GM12878 (cell line): Measurements from ENCODE around the gene SNCB. TPM values are rescaled to one million over a fixed set of nuclear protein-coding genes. Genes with fewer than 3 reads are reported as not detected.

Experiments used
- ATAC-seq: fragments of 200-7000 bp; cut with Tn5 transposase; 3 replicates; pipeline ENCODE4 v1.9.1; 2020; ENCODE audit warnings: mild to moderate bottlenecking, moderate library complexity
- BruUV-seq: library from RNA; stranded (reverse); fragments of 400-500 nt; replicated peaks from 2 replicates; lab custom pipeline; 2021; lab: Mats Ljungman, UMichigan
- CTCF ChIA-PET: fragments of 300-600 bp; sonication (Branson Sonifier 250); formaldehyde crosslinking; extraction: SDS; loops from one replicate; lab custom pipeline; 2021; ENCODE audit warnings: inconsistent platforms; lab: Yijun Ruan, JAX
- POLR2A ChIA-PET: fragments of 350-600 bp; formaldehyde crosslinking; extraction: SDS; loops from one replicate; lab custom pipeline; 2021; ENCODE audit warnings: inconsistent platforms; lab: Charles Lee
- RAD21 ChIA-PET: fragments of 300-600 bp; sonication (Branson Sonifier 250); formaldehyde crosslinking; loops from one replicate; lab custom pipeline; 2023; ENCODE audit warnings: antibody characterized with exemption; ENCODE audit not compliant: unreplicated experiment; lab: Charles Lee
- SMC1A ChIA-PET: fragments of 300-600 bp; sonication (Branson Sonifier 250); formaldehyde crosslinking; loops from one replicate; lab custom pipeline; 2023; ENCODE audit not compliant: unreplicated experiment, uncharacterized antibody; lab: Charles Lee
- DNase-seq: peaks from one replicate; pipeline ENCODE4 v3.0.0-alpha.2; 2011; ENCODE audit warnings: low read depth, low spot score
- FAIRE-seq: peaks from 3 replicates; lab custom pipeline; 2011; peaks lifted over from hg19 to GRCh38; lab: Jason Lieb, UNC
- H2AFZ ChIP-seq: 2 replicates; pipeline ENCODE4 v1.6.0; 2011; ENCODE audit warnings: low read depth, low read length, control low read depth; ENCODE audit not compliant: control insufficient read depth
- H3K27ac ChIP-seq: 2 replicates; pipeline ENCODE4 v1.5.1; 2011; ENCODE audit warnings: control low read depth; ENCODE audit not compliant: control insufficient read depth, insufficient read depth
- H3K27me3 ChIP-seq, 2 experiments: replicated peaks in 1 of 2; 2 replicates each; pipeline versions ENCODE4 v1.6.0 to v1.6.1; 2011; ENCODE audit warnings: low read length in 1 of 2; ENCODE audit not compliant: control insufficient read depth in 2 of 2, insufficient read depth in 2 of 2
- H3K36me3 ChIP-seq, 2 experiments: 2 replicates each; pipeline ENCODE4 v1.5.1; 2011; ENCODE audit warnings: low read length in 1 of 2; ENCODE audit not compliant: control insufficient read depth in 2 of 2, insufficient read depth in 2 of 2
- H3K4me1 ChIP-seq: 2 replicates; pipeline ENCODE4 v1.6.1; 2011; ENCODE audit warnings: mild to moderate bottlenecking, low read length, moderate library complexity, mixed read lengths; ENCODE audit not compliant: control insufficient read depth, insufficient read depth
- H3K4me2 ChIP-seq: 2 replicates; pipeline ENCODE4 v1.6.0; 2011; ENCODE audit warnings: control low read depth; ENCODE audit not compliant: control insufficient read depth, insufficient read depth
- H3K4me3 ChIP-seq: fragments of 200-600 bp; sonication (generic); 2 replicates; pipeline ENCODE4 v1.5.1; 2016
- H3K79me2 ChIP-seq: 2 replicates; pipeline ENCODE4 v1.6.0; 2011; ENCODE audit warnings: low read length; ENCODE audit not compliant: control insufficient read depth, insufficient read depth
- H3K9ac ChIP-seq: 2 replicates; pipeline ENCODE4 v1.8.0; 2011; ENCODE audit warnings: low read length, control low read depth, mixed read lengths; ENCODE audit not compliant: control insufficient read depth, insufficient read depth
- H3K9me3 ChIP-seq: replicated peaks from 3 replicates; pipeline ENCODE4 v1.5.1; 2011; ENCODE audit warnings: mild to moderate bottlenecking, low read length; ENCODE audit not compliant: control insufficient read depth, insufficient read depth
- H4K20me1 ChIP-seq: 2 replicates; pipeline ENCODE4 v1.6.0; 2011; ENCODE audit not compliant: control insufficient read depth, insufficient read depth
- CBX5 ChIP-seq: sonication (generic); IDR thresholded peaks from 2 replicates; pipeline ENCODE4 v1.6.1; 2016; ENCODE audit warnings: low read depth, moderate library complexity, mild to moderate bottlenecking, inconsistent platforms
- CHD1 ChIP-seq: IDR thresholded peaks from 2 replicates; pipeline ENCODE4 v1.6.1; 2012; ENCODE audit warnings: low read depth, low read length, improper control_type of control experiment
- CHD2 ChIP-seq: IDR thresholded peaks from 2 replicates; pipeline ENCODE4 v1.6.1; 2011; ENCODE audit warnings: low read depth, low read length, improper control_type of control experiment, borderline replicate concordance
- CTCF ChIP-seq, 3 experiments: IDR thresholded peaks in 2 of 3; conservative IDR thresholded peaks in 1 of 3; 2 replicates each; pipeline ENCODE4 v1.5.1; 2011; ENCODE audit warnings: low read depth in 3 of 3, low read length in 3 of 3, mild to moderate bottlenecking in 3 of 3, control low read depth in 2 of 3, moderate library complexity in 2 of 3, inconsistent platforms in 1 of 3, mixed read lengths in 1 of 3; ENCODE audit not compliant: control insufficient read depth in 2 of 3, insufficient read depth in 1 of 3; ENCODE audit errors: extremely low read depth in 1 of 3
- ETV6 ChIP-seq, 2 experiments: fragments of 450-650 bp in 1 of 2; IDR thresholded peaks in 1 of 2; conservative IDR thresholded peaks in 1 of 2; 2 replicates each; pipeline ENCODE4 v1.6.1; 2014; ENCODE audit warnings: antibody characterized with exemption in 1 of 2, borderline replicate concordance in 1 of 2, low read depth in 1 of 2, mild to moderate bottlenecking in 1 of 2, moderate library complexity in 1 of 2
- HDAC2 ChIP-seq: fragments of 200-600 bp; sonication (generic); IDR thresholded peaks from 2 replicates; pipeline ENCODE4 v1.6.1; 2017
- HDGF ChIP-seq: fragments of 450-650 bp; IDR thresholded peaks from 2 replicates; pipeline ENCODE4 v1.6.1; 2016; ENCODE audit warnings: antibody characterized with exemption
- IKZF1 ChIP-seq: fragments of 450-650 bp; conservative IDR thresholded peaks from 2 replicates; pipeline ENCODE4 v1.6.1; 2017; ENCODE audit warnings: antibody characterized with exemption, mild to moderate bottlenecking
- IRF5 ChIP-seq: fragments of 450-650 bp; IDR thresholded peaks from 2 replicates; pipeline ENCODE4 v1.6.1; 2017; ENCODE audit warnings: borderline replicate concordance
- MXI1 ChIP-seq: fragments of 150-350 bp; IDR thresholded peaks from 2 replicates; pipeline ENCODE4 v1.6.1; 2011; ENCODE audit warnings: low read depth, mild to moderate bottlenecking, inconsistent platforms, low read length, improper control_type of control experiment
- NR2F1 ChIP-seq: fragments of 450-650 bp; conservative IDR thresholded peaks from 2 replicates; pipeline ENCODE4 v1.6.1; 2017; ENCODE audit warnings: mild to moderate bottlenecking
- POLR2AphosphoS5 ChIP-seq: IDR thresholded peaks from 2 replicates; pipeline ENCODE4 v1.6.1; 2011; ENCODE audit warnings: mild to moderate bottlenecking, low read length, inconsistent platforms
- REST ChIP-seq: IDR thresholded peaks from 2 replicates; pipeline ENCODE4 v1.6.1; 2012; ENCODE audit warnings: mild to moderate bottlenecking, low read depth, low read length
- SIX5 ChIP-seq: IDR thresholded peaks from 2 replicates; pipeline ENCODE4 v1.6.1; 2011; ENCODE audit warnings: mild to moderate bottlenecking, low read depth, low read length, moderate library complexity; ENCODE audit not compliant: severe bottlenecking
- SMAD1 ChIP-seq: fragments of 450-650 bp; IDR thresholded peaks from 2 replicates; pipeline ENCODE4 v1.6.1; 2018; ENCODE audit warnings: mild to moderate bottlenecking, low read depth; ENCODE audit not compliant: partially characterized antibody
- SMARCA5 ChIP-seq: fragments of 450-650 bp; IDR thresholded peaks from 2 replicates; pipeline ENCODE4 v1.6.1; 2017; ENCODE audit warnings: mild to moderate bottlenecking
- SP1 ChIP-seq: IDR thresholded peaks from one replicate; pipeline ENCODE4 v1.6.1; 2011; ENCODE audit warnings: low read depth, low read length
- STAT1 ChIP-seq: fragments of 450-650 bp; conservative IDR thresholded peaks from 2 replicates; pipeline ENCODE4 v1.6.1; 2014; ENCODE audit warnings: antibody characterized with exemption, mild to moderate bottlenecking
- SUZ12 ChIP-seq: fragments of 200-600 bp; sonication (generic); IDR thresholded peaks from one replicate; pipeline ENCODE4 v1.6.1; 2018; ENCODE audit warnings: antibody characterized with exemption, mild to moderate bottlenecking; ENCODE audit not compliant: unreplicated experiment
- TARDBP ChIP-seq: IDR thresholded peaks from 2 replicates; pipeline ENCODE4 v1.6.1; 2016; ENCODE audit warnings: borderline replicate concordance
- TCF3 ChIP-seq: IDR thresholded peaks from 2 replicates; pipeline ENCODE4 v1.6.1; 2012; ENCODE audit warnings: low read depth, mild to moderate bottlenecking, low read length, borderline replicate concordance; ENCODE audit not compliant: insufficient read depth
- WGBS: methylation state at CpG from one replicate; pipeline ENCODE4 v1.1.6; 2016; ENCODE audit warnings: low lambda C conversion rate; ENCODE audit not compliant: insufficient replicate concordance, insufficient coverage; ENCODE audit errors: missing lambda C conversion rate; 5-methylcytosine and 5-hydroxymethylcytosine counted together
- in situ Hi-C: fragments of 300-500 bp; cut with MboI; formaldehyde crosslinking; loops from 9 replicates; pipeline ENCODE4 v1.14.3; 2018; ENCODE audit warnings: mixed read lengths
- intact Hi-C: fragments of 100-400 bp; cut with micrococcal nuclease; formaldehyde crosslinking; loops from one replicate; pipeline ENCODE4 v1.14.2; 2022; ENCODE audit not compliant: unreplicated experiment
- polyA plus RNA-seq, 11 experiments: library from polyadenylated mRNA; depleted of rRNA in 4 of 11; unstranded in 6 of 11; stranded (reverse) in 5 of 11; fragments of >200 nt; fragmentation: Nextera tagmentation in 4 of 11; fragmentation: Illumina TruSeq in 1 of 11; extraction: Ambion mirVana in 4 of 11; extraction: Trizol in 1 of 11; gene quantifications; 1 replicate in 1 of 11; 2 replicates in 10 of 11; pipeline versions ENCODE4 v1.2.1 to v1.2.3, GENCODE V29; 2011 to 2016; ENCODE audit warnings: inconsistent platforms in 2 of 11, missing spikeins in 2 of 11, low read depth in 1 of 11
- total RNA-seq, 4 experiments: library from RNA; depleted of rRNA in 3 of 4; stranded (reverse); fragments of >200 nt in 3 of 4; fragmentation: Illumina TruSeq in 1 of 4; extraction: Trizol in 1 of 4; gene quantifications; 2 replicates each; pipeline versions ENCODE4 v1.2.1 to v1.2.3, GENCODE V29; 2013 to 2021

SNCB gene
- total and polyA plus RNA-seq, 10 of the 15 experiments (the other 5 are each of a cell fraction or from before 2014, with no cell fraction given), result 0.75 TPM; not detected in 9

- RAD21 ChIA-PET, result no interaction called here
- TF ChIP-seq CHD2 (no peak), HDGF (no peak), CTCF (IDR thresholded peaks at IDR 0.05 in 2 of 3, conservative IDR thresholded peaks at IDR 0.05 in 1 of 3; ENCODE audit: control insufficient read depth in 2 of 3, extremely low read depth in 1 of 3, insufficient read depth in 1 of 3, low read depth in 3 of 3, low read length in 3 of 3) (peak in 2 of 3 experiments; percentile 37 to 48; a peak in 4 of 6 replicates), CBX5 (no peak), TCF3 (no peak), REST (no peak), NR2F1 (no peak), SIX5 (no peak), SMARCA5 (no peak), TARDBP (no peak), POLR2AphosphoS5 (no peak), IRF5 (no peak), HDAC2 (no peak), SP1 (peak; percentile 30), ETV6 (conservative IDR thresholded peaks at IDR 0.05 in 1 of 2, IDR thresholded peaks at IDR 0.05 in 1 of 2; ENCODE audit: borderline replicate concordance in 1 of 2, low read depth in 1 of 2) (no peak), IKZF1 (no peak), SMAD1 (no peak), STAT1 (no peak), SUZ12 (no peak), MXI1 (no peak), CHD1 (no peak)
These were observed 11.1 kb downstream of the SNCB start for GRCh38 chr5:176619203-176619568.

More at GRCh38 chr5:176619203-176619568, 11.1 kb downstream of the SNCB start:
- DNase-seq (no peak), ATAC-seq (peak; percentile 98), FAIRE-seq (no peak)
- in situ Hi-C loops (no loop called here), intact Hi-C loops (loop anchor here (5.0 kb wide), 1 partner anchor 47 kb away; no protein-coding TSS in a partner anchor)
- H2AFZ ChIP-seq, result no peak overlapping the region
- CTCF ChIA-PET, result no interaction called here
- no peak overlapping the region for H3K9ac ChIP-seq
- no peak overlapping the region for H3K4me3 ChIP-seq
- POLR2A ChIA-PET, result no interaction called here
- no peak overlapping the region for H3K27ac ChIP-seq
- H3K27me3 ChIP-seq, result peaks cover 4 to 7% of the 10 kb centered on the region in 2 experiments
- SMC1A ChIA-PET, result no interaction called here
- H3K36me3 ChIP-seq, result no peaks in the 10 kb centered on the region
- H3K4me2 ChIP-seq, result no peak overlapping the region
- BruUV-seq, result no TSS peak
- H4K20me1 ChIP-seq, result no peaks in the 10 kb centered on the region
- no peaks in the 10 kb centered on the region for H3K4me1 ChIP-seq
- H3K79me2 ChIP-seq, result no peaks in the 10 kb centered on the region
- no peaks in the 10 kb centered on the region for H3K9me3 ChIP-seq
- WGBS, result 43% methylated on average over 19 of the region's 31 CpGs
